ENCODE measurements around the gene PACS1. TPM values are rescaled to one million over a fixed set of nuclear protein-coding genes. Genes with fewer than 3 reads are reported as not detected.

PACS1 gene
- total RNA-seq, 2 experiments from 2014 or later, result 109 TPM

DNA sequence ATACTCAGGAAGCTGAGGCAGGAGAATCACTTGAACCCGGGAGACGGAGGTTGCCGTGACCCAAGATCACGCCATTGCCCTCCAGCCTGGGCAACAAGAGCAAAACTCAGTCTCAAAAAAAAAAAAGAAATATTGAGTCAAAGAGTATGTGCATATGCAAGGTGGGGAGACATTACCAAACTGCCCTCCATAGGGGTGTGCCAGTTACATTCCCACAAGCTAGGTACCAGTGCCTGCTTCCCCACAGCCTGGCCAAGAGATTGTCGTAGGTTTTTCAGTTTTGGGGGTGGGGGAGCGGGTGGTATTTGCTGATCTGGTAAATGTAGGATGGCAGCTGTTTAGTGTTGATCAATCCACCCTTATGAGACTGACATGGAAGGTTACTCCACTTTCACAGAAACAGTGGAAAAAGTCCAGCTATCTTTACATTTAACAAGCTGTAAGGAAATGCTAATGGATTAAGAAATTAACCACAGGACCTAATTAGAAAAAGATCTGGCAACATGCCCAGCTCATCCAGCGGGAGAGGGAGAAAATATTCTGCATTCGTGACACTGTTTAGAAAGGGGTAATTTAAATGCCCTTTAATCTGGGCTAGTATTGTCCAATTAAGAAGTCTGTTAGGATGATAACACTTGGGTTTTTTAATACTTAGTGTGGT, 89.4 kb downstream of the PACS1 start:
- Mint-ChIP-seq H3K27me3 (no peaks in the 10 kb centered on the region), H3K27ac (no peak overlapping the region), H3K36me3 (ENCODE audit: low read depth) (no peaks in the 10 kb centered on the region), H3K9me3 (no peaks in the 10 kb centered on the region), H3K4me1 (peaks cover 23% of the 10 kb centered on the region), H3K4me3 (no peak overlapping the region)
- POLR2A ChIA-PET, result no interaction called here
- DNase-seq, result no peak
- CTCF ChIA-PET, result interaction anchor here (1.0 to 1.7 kb wide), 5 partner anchors 14 to 137 kb away, joined by 3 to 7 read pairs (median 4); no protein-coding TSS in a partner anchor

DNA sequence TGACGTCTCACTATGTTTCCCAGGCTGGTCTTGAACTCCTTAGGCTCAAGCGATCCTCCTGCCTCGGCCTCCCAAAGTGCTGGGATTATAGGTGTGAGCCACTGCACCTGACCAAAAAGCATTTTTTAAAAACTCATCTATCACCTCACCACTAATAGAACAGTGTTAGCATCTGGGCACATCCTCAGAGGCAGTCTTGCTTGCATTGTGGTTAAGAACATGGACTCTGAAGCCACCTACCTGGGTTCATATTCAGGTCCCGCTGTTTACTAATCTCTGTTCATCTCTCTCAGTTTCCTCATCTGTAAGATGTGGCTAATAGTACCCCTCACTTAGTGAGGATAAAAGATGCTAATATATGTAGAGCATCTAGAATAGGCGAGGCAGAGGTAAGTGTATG, 90.6 kb downstream of the PACS1 start:
- peaks cover 17% of the 10 kb centered on the region for H3K4me1 Mint-ChIP-seq

DNA sequence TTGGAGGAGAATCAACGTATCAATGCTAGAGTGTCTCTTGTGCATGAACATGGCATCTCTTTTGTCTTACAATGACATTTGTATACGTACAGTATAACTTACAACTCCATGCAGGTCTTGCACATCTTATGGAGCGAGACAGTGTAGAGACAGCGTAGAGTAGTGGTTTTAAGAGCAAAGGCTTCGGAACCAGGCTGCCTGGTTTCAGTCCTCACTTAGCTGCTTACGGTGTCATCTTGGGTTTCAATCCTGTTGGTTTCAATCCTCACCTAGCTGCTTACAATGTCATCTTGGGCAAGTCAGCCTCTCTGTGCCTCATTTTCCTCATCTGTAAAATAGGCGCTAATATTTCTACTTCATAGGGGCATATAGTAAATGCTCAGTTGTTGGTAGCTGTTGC, 98.2 kb downstream of the PACS1 start:
- H3K36me3 Mint-ChIP-seq (ENCODE audit: low read depth), result peaks cover 2% of the 10 kb centered on the region
- no peak overlapping the region for H3K27ac Mint-ChIP-seq
- no peaks in the 10 kb centered on the region for H3K27me3 Mint-ChIP-seq
- H3K4me3 Mint-ChIP-seq, result no peak overlapping the region
- POLR2A ChIA-PET, result no interaction called here
- H3K9me3 Mint-ChIP-seq, result no peaks in the 10 kb centered on the region
- CTCF ChIA-PET, result no interaction called here
- peaks cover 3% of the 10 kb centered on the region for H3K4me1 Mint-ChIP-seq
- no peak for DNase-seq

More for the DNA sequence above, 90.6 kb downstream of the PACS1 start:
- DNase-seq, result no peak
- no peak overlapping the region for H3K4me3 Mint-ChIP-seq
- H3K27ac Mint-ChIP-seq, result no peak overlapping the region
- H3K9me3 Mint-ChIP-seq, result no peaks in the 10 kb centered on the region
- ChIA-PET CTCF (interaction anchor here (0.6 to 1.7 kb wide), 2 partner anchors 43 to 62 kb away, joined by 4 to 6 read pairs; no protein-coding TSS in a partner anchor), POLR2A (no interaction called here)
- peaks cover 2% of the 10 kb centered on the region for H3K36me3 Mint-ChIP-seq (ENCODE audit: low read depth)
- no peaks in the 10 kb centered on the region for H3K27me3 Mint-ChIP-seq

DNA sequence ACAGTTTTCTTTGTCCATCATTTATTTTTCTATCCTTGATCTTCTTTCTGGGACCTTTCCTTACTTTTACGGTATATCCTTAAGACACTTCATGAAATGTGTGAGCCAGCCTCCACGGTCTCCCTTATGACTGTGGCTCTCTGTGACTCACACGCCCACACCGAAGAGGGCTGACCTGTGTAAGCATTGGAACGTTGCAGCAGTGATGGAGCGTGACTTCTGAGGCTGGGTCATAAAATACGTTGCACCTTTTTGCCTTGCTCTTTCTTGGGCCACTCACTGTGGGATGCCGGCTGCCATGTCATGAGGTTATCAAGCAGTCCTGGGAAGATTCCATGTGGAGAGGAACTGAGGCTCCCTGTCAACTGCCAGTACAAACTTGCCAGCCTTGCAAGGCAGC, 102.1 kb downstream of the PACS1 start:
- H3K27ac Mint-ChIP-seq, result no peak overlapping the region
- ChIA-PET POLR2A (no interaction called here), CTCF (interaction anchor here (1.3 kb wide), 1 partner anchor 12 kb away, joined by 3 read pairs; no protein-coding TSS in a partner anchor)
- no peaks in the 10 kb centered on the region for H3K27me3 Mint-ChIP-seq
- H3K36me3 Mint-ChIP-seq (ENCODE audit: low read depth), result peaks cover 3% of the 10 kb centered on the region
- DNase-seq, result no peak
- H3K4me3 Mint-ChIP-seq, result no peak overlapping the region
- peaks cover 7% of the 10 kb centered on the region for H3K4me1 Mint-ChIP-seq
- no peaks in the 10 kb centered on the region for H3K9me3 Mint-ChIP-seq

DNA sequence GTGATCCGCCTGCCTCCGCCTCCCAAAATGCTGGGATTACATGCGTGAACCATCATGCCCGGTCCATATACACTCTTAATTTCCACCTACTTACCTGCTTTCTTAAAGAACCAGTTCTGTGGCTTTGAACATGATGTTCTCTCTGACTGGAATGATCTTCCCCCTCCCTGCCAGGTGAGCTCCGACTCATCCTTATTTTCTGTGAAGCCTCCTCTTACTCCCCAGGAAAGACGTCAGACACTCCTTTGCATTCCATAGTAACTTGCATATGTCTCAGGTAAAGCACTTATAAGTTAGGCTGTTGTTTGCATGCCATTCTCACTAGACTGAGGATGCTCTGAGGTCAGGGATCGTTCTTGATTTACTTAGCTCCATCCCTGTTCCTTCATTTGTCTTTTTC, 106.6 kb downstream of the PACS1 start:
- CTCF ChIA-PET, result interaction anchor here (1.5 kb wide), 1 partner anchor 17 kb away, joined by 3 read pairs; no protein-coding TSS in a partner anchor
- Mint-ChIP-seq H3K27me3 (no peaks in the 10 kb centered on the region), H3K27ac (no peak overlapping the region)

DNA sequence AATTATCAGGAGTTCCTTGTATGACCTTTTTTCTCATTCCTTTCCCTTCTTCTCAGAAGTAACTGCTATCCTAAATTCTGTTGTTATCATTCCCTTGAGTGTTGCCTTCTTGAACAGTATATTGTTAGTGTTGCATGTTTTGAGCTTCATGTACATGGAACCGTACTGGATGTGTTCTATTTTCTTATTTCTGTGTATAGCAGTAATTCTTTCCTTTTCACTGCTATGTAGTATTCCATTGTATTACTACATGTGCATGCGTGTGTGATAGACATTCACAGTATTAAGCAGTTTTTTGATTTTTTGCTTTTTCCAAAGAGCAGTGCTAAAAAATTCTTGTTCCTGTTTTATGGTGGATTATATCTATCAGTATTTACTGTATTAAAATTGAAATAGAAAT, 108.1 kb downstream of the PACS1 start:
- POLR2A ChIA-PET, result no interaction called here
- Mint-ChIP-seq H3K27me3 (no peaks in the 10 kb centered on the region), H3K9me3 (no peaks in the 10 kb centered on the region), H3K27ac (no peak overlapping the region), H3K4me1 (peaks cover 6% of the 10 kb centered on the region), H3K36me3 (ENCODE audit: low read depth) (peaks cover 3% of the 10 kb centered on the region), H3K4me3 (no peak overlapping the region)
- CTCF ChIA-PET, result interaction anchor here (1.2 to 1.5 kb wide), 3 partner anchors 18 to 133 kb away, joined by 3 read pairs; no protein-coding TSS in a partner anchor
- DNase-seq, result no peak

More for the DNA sequence above, 106.6 kb downstream of the PACS1 start:
- H3K9me3 Mint-ChIP-seq, result no peaks in the 10 kb centered on the region
- H3K4me1 Mint-ChIP-seq, result peaks cover 4% of the 10 kb centered on the region
- POLR2A ChIA-PET, result no interaction called here
- H3K36me3 Mint-ChIP-seq (ENCODE audit: low read depth), result peaks cover 3% of the 10 kb centered on the region
- DNase-seq, result no peak
- H3K4me3 Mint-ChIP-seq, result no peak overlapping the region

DNA sequence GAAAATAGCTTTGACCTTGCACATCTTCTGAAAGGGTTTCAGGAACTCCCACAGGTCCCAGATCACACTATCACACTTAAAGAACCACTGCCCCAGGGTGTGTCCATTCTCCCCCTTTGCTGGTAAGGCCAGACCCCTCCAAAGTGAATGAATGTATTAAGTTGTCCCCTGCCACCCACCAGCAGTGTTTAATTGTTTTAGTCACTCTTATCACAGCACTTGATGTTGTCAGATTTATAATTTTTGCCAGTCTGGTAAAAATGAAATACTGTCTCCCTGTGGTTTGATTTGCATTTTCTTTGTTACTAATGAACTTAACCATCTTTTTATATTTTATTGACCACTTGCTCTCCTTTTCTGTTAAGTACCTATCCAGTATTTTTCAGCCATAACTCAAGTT, 108.8 kb downstream of the PACS1 start:
- H3K36me3 Mint-ChIP-seq (ENCODE audit: low read depth), result peaks cover 3% of the 10 kb centered on the region
- no peaks in the 10 kb centered on the region for H3K27me3 Mint-ChIP-seq
- H3K4me3 Mint-ChIP-seq, result no peak overlapping the region
- no peaks in the 10 kb centered on the region for H3K9me3 Mint-ChIP-seq
- DNase-seq, result no peak
- ChIA-PET POLR2A (no interaction called here), CTCF (interaction anchor here (1.2 kb wide), 2 partner anchors 43 to 134 kb away, joined by 3 read pairs; no protein-coding TSS in a partner anchor)
- H3K4me1 Mint-ChIP-seq, result peaks cover 6% of the 10 kb centered on the region
- H3K27ac Mint-ChIP-seq, result no peak overlapping the region

DNA sequence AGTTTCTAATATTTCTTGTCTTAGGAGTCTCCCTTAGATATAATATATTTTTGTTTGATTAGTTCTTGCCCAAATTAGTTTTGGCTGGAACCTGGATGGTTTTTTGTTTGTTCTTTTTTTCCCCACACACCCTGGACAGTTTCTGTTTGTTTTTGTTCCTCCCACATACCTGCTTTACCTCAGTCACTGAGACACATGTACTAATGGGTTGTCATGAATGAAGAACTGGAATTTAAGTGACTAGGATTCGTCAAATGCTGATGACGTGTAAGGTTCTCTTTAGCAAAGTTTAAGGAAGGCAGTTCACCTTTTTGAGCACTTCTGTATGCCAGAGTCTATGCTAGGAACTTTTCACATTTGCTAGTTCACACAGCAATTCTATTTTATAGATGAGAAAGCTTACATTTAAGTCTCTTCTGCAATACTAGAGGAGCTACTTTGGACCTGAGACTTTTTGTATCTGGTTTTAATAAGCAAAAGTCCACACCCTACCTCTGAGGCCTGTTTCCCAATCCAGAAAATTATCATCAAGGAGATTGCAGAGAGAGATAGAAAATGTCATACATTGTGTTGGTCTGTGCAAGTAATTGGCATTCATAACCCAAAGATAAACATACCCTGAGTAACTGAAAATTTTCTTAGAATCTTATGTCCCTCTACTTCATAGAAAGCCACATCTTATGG, 111.7 kb downstream of the PACS1 start:
- DNase-seq, result no peak
- Mint-ChIP-seq H3K9me3 (no peaks in the 10 kb centered on the region), H3K4me3 (no peak overlapping the region), H3K27me3 (no peaks in the 10 kb centered on the region), H3K4me1 (peaks cover 10% of the 10 kb centered on the region), H3K36me3 (ENCODE audit: low read depth) (peaks cover 4% of the 10 kb centered on the region), H3K27ac (no peak overlapping the region)
- CTCF ChIA-PET, result interaction anchor here (0.5 to 1.3 kb wide), 2 partner anchors 15 to 19 kb away, joined by 3 read pairs; no protein-coding TSS in a partner anchor
- POLR2A ChIA-PET, result interaction anchor here (0.6 kb wide), 1 partner anchor 369 kb away, joined by 5 read pairs; no protein-coding TSS in a partner anchor

DNA sequence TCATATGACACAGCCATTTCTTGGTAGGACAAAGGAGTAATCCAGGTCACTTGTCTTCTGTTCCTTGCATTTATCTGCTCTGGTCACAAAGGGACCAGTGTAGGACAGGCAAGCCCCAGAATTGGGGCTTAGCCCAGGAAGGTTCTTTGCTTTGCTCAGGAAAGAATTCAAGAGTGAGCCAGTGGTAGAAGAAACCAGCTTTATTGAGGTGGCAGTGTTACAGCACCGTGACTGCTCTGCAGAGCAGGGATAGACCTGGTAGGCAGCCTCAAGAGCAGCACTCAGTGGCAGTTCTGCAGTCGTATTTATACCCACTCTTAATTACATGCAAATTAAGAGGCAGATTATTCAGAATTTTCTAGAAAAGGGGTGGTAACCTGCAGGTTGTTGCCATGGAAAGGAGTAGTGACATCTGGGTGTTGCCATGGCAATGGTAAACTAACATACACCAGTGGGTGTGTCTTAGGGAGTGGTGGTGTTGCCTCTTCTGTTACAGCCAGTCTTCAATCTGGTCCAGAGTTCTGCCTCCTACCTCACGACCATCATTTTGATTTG, 113.5 kb downstream of the PACS1 start:
- POLR2A ChIA-PET, result no interaction called here
- peak; percentile 21 for DNase-seq
- H3K27ac Mint-ChIP-seq, result no peak overlapping the region

DNA sequence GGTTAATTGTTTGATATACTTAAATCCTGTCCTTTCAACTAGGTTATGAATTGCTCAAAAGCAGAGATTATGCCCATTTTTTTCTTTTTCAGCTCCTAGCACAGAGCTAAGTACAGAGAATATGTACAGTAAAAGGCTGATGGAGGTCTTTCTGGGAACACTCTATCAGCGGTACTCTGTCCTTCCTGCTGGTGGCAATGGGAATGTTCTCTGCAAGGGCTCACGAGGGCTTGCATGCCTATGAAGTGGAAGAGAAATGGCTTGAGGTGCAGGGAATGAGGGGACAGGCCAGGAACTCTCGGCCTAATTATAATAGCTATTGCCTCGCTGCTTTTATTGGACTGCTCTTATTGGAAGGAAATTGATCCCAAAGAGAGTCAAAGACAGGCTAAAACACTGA, 114.7 kb downstream of the PACS1 start:
- no peak overlapping the region for H3K4me3 Mint-ChIP-seq
- ChIA-PET POLR2A (no interaction called here), CTCF (interaction anchor here (0.8 to 1.3 kb wide), 3 partner anchors 11 to 38 kb away, joined by 3 to 4 read pairs (median 3); no protein-coding TSS in a partner anchor)
- peaks cover 13% of the 10 kb centered on the region for H3K4me1 Mint-ChIP-seq
- peaks cover 8% of the 10 kb centered on the region for H3K36me3 Mint-ChIP-seq (ENCODE audit: low read depth)
- no peak for DNase-seq
- no peaks in the 10 kb centered on the region for H3K9me3 Mint-ChIP-seq
- H3K27ac Mint-ChIP-seq, result no peak overlapping the region
- no peaks in the 10 kb centered on the region for H3K27me3 Mint-ChIP-seq

More for the DNA sequence above, 113.5 kb downstream of the PACS1 start:
- Mint-ChIP-seq H3K4me1 (peaks cover 13% of the 10 kb centered on the region), H3K27me3 (no peaks in the 10 kb centered on the region), H3K36me3 (ENCODE audit: low read depth) (peaks cover 3% of the 10 kb centered on the region), H3K4me3 (no peak overlapping the region), H3K9me3 (no peaks in the 10 kb centered on the region)
- CTCF ChIA-PET, result interaction anchor here (1.3 kb wide), 1 partner anchor 10 kb away, joined by 4 read pairs; no protein-coding TSS in a partner anchor

DNA sequence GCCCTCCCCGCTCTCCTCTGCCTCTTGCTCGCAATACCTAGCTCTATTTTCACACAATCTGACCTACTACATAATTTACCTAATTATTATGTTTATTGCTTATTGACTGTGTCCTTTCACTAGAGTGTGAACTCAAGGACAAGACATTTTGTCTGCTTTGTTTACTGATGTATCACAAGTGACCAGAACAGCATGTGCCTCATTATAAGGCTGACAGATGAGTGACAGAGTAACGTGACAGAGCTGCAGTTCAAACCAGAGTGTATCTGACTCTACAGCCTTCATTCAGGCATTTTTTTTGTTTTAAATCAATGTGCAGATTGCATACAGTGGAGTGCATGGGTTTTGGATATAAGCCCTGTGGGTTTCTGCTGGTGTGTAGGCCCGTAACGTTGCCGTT, 116.4 kb downstream of the PACS1 start:
- CTCF ChIA-PET, result interaction anchor here (0.9 to 1.6 kb wide), 4 partner anchors 36 to 202 kb away, joined by 3 to 8 read pairs (median 4); no protein-coding TSS in a partner anchor
- DNase-seq, result no peak
- POLR2A ChIA-PET, result no interaction called here
- Mint-ChIP-seq H3K27ac (peak overlapping the region; percentile 15), H3K4me3 (no peak overlapping the region), H3K27me3 (no peaks in the 10 kb centered on the region), H3K36me3 (ENCODE audit: low read depth) (peaks cover 11% of the 10 kb centered on the region), H3K4me1 (peaks cover 15% of the 10 kb centered on the region), H3K9me3 (no peaks in the 10 kb centered on the region)

DNA sequence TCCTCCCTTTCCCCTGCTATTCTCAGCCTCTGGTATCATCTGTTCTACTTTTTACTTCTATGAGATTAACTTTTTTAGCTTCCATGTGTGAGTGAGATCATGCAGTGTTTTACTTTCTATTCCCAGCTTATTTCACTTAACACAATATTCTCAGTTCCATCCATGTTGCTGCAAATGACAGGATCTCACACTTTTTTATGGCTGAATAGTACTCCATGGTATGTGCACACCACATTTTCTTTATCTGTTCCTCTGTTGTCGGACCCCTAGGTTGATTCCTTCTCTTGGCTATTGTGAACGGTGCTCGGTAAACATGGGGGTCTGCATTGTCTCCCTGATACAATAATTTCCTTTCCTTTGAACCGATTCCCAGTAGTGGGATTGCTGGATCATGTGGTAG, 117.4 kb downstream of the PACS1 start:
- POLR2A ChIA-PET, result no interaction called here
- CTCF ChIA-PET, result interaction anchor here (1.5 to 1.6 kb wide), 2 partner anchors 35 to 139 kb away, joined by 3 to 6 read pairs; no protein-coding TSS in a partner anchor

DNA sequence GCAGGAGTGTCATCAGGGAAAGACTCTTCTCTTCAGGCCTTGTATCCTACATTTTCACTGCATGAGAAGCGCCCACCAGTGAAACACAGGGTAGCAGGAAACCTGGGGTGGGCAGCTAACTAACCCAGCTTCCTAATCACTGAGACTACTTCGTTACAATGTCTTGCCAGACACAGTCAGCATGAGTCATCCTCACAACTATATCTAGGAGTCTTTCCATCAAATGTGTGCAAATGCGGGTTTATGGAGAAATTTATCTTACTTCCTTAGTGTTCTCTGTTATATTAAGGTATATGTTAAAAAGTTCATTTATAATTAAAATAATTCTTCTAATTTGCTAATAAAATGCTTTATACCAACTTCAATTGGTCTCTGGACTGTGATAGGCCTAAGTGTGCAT, 118.5 kb downstream of the PACS1 start:
- H3K9me3 Mint-ChIP-seq, result no peaks in the 10 kb centered on the region
- H3K36me3 Mint-ChIP-seq (ENCODE audit: low read depth), result peaks cover 11% of the 10 kb centered on the region
- ChIA-PET CTCF (interaction anchor here (0.7 kb wide), 1 partner anchor 32 kb away, joined by 3 read pairs; no protein-coding TSS in a partner anchor), POLR2A (no interaction called here)
- no peak for DNase-seq
- no peaks in the 10 kb centered on the region for H3K27me3 Mint-ChIP-seq
- no peak overlapping the region for H3K4me3 Mint-ChIP-seq
- H3K27ac Mint-ChIP-seq, result no peak overlapping the region
- H3K4me1 Mint-ChIP-seq, result peaks cover 13% of the 10 kb centered on the region

More for the DNA sequence above, 117.4 kb downstream of the PACS1 start:
- DNase-seq, result no peak
- Mint-ChIP-seq H3K27ac (no peak overlapping the region), H3K36me3 (ENCODE audit: low read depth) (peaks cover 11% of the 10 kb centered on the region), H3K9me3 (no peaks in the 10 kb centered on the region), H3K27me3 (no peaks in the 10 kb centered on the region), H3K4me3 (no peak overlapping the region), H3K4me1 (peaks cover 13% of the 10 kb centered on the region)

Measured in activated CD4-positive, alpha-beta T cell treated with anti-CD3 and anti-CD28 coated beads, Interleukin-2, amount 10 ng/mL, durations not matched to agents 7 days and 5 days (primary cell).